ENCODE results near the gene CYSRT1.

Gene CYSRT1

DNA sequence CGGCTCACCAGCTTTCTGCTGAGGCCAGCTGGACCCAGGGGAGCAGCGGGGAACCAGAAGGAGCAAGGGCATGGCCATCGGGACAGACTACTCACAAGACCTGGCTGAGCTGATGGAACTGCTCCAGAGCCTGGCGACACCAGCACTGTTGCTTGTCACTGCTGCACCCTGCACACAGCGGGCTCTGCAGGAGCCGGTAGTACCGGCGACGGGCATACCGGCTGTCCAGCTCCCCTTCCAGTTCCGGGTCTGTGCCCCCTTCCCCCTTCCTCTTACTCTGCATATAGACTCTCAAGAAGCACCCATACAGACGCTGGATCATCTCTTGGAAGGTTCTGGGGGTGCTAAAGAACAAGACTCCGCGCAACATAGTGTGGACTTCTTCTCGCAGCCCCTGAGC, 37.6 kb upstream of the CYSRT1 start:
- TF ChIP-seq CTCF (conservative IDR thresholded peaks at IDR 0.05; ENCODE audit: low read length), result no peak
- no peak for DNase-seq (ENCODE audit: low read depth)
- H3K4me3 ChIP-seq (ENCODE audit: low read length), result peak overlapping the region; percentile 96

DNA sequence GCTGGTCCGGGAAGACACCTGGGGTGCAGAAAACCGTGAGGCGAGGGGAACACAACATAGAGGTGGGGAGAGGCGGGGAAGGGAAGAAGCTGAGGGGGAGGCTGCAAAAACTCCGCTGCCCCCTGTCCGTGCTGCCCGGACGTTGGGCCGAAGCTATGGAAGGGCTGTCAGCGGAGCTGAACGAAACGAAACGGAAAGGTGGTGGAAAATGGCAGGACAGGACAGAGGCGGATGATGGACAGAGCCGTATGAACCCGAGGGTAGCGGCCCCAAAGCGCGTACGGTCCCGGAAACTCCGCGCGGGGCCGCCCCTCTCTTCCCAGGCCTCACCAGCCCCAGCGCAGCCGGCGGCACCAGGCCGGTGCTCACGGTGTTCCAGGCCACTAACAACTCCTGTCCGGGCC, 36.9 kb upstream of the CYSRT1 start:
- no peak for TF ChIP-seq CTCF (conservative IDR thresholded peaks at IDR 0.05; ENCODE audit: low read length)
- DNase-seq (ENCODE audit: low read depth), result no peak
- H3K4me3 ChIP-seq (ENCODE audit: low read length), result peak overlapping the region; percentile 96

DNA sequence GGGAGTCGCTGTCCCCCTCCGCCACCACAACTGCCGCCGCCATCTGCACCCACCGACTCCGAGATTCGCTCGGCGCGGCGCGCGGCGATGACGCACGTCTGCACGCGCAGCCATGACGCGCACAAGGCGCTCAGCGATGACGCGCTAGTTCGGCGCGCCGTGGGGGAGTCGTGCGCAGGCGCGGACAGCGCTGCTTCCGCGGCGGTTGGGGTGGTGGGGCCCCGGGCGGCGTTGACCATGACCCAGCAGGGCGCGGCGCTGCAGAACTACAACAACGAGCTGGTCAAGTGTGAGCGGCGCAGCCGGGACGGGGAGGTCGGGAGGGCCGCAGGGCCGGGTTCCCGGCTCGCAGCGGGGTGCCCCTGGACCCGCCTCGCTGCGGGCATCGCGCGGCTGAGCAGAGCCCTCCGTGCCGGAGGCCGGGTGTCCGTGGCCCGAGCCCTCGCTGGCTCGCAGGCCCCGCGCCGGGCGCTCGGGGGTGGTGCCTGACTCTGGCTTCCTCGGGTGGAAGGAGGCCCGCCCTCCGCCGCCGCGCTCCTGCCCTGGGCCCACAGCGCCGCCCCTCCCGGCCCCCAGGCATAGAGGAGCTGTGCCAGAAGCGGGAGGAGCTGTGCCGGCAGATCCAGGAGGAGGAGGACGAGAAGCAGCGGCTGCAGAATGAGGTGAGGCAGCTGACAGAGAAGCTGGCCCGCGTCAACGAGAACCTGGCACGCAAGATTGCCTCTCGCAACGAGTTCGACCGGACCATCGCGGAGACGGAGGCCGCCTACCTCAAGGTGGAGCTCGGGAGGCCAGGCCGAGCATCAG, 36.3 kb upstream of the CYSRT1 start, which contains the start of the genes ANAPC2 and SSNA1:
ANAPC2 (minus strand) TSS at position 71 of the 807 bp plus-strand sequence; CDS start at position 43, 28 bp downstream.
SSNA1 (plus strand) TSS at position 187 of the 807 bp plus-strand sequence; CDS start at position 238, 51 bp downstream.
- peak; percentile 91 for DNase-seq (ENCODE audit: low read depth)
- peak within 1 kb of the TSS; percentile 96 for H3K4me3 ChIP-seq (ENCODE audit: low read length)
- peak; percentile 42 for TF ChIP-seq CTCF (conservative IDR thresholded peaks at IDR 0.05; ENCODE audit: low read length)

GRCh38 chr9:137189297-137190295, 35.4 kb upstream of the CYSRT1 start:
- no peak for DNase-seq (ENCODE audit: low read depth)
- H3K4me3 ChIP-seq (ENCODE audit: low read length), result peak overlapping the region; percentile 96
- TF ChIP-seq CTCF (conservative IDR thresholded peaks at IDR 0.05; ENCODE audit: low read length), result no peak

DNA sequence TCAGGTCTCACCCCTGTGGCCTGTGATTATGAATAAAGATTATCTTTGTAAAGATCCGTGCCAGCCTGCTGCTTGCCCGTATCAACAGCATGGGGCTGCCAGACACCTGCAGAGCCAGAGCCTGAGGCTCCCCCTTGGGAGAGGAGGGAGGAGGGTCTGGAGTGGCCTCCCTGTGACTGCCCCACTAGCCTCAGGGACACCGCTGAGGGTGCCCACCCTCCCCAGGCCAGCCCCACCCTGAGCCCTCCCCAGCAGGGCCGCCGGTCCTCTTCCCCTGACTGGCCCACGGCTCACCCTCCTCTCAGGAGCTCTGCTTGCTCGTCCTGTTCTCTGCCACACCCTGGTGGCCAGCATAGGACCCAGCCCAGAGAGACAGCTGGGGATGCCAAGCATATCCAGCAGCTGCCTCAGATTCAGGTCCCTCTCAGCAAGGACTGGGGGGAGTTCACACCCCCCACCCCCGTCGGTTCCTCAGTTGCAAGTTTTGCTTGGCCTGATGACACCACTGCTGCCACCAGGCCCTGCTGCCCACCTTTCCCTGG, 34.6 kb upstream of the CYSRT1 start:
- H3K4me3 ChIP-seq (ENCODE audit: low read length), result no peak overlapping the region; the same call in 1 of the 2 replicates
- DNase-seq (ENCODE audit: low read depth), result no peak
- TF ChIP-seq CTCF (conservative IDR thresholded peaks at IDR 0.05; ENCODE audit: low read length), result no peak

GRCh38 chr9:137191245-137191644, 33.7 kb upstream of the CYSRT1 start:
- TF ChIP-seq CTCF (conservative IDR thresholded peaks at IDR 0.05; ENCODE audit: low read length), result no peak
- DNase-seq (ENCODE audit: low read depth), result no peak
- no peak overlapping the region for H3K4me3 ChIP-seq (ENCODE audit: low read length)
